ENCODE data around the gene AFF3. TPM values are rescaled to one million over a fixed set of nuclear protein-coding genes. Genes with fewer than 3 reads are reported as not detected.
"Not testable (repeated sequence)": the region's sequence is repeated elsewhere in the genome, so short reads cannot be mapped to it uniquely, and the experiment has no call there.

The AFF3 gene
- total RNA-seq, 2 experiments from 2014 or later, result 3.1 to 3.5 TPM

- peaks cover 3% of the 10 kb centered on the region for H3K36me3 Mint-ChIP-seq (ENCODE audit: low read depth)
- H3K27ac Mint-ChIP-seq, result no peak overlapping the region
- POLR2A ChIA-PET, result no interaction called here
Observed at GRCh38 chr2:100109986-100110613, 32.3 kb downstream of the AFF3 start.

GRCh38 chr2:100108648-100109020, 33.8 kb downstream of the AFF3 start:
- POLR2A ChIA-PET; H3K27ac Mint-ChIP-seq; H3K4me1 Mint-ChIP-seq (ENCODE audit: low read depth); H3K4me3 Mint-ChIP-seq; CTCF ChIA-PET; H3K36me3 Mint-ChIP-seq (ENCODE audit: low read depth); intact Hi-C loops (cut with micrococcal nuclease); H3K9me3 Mint-ChIP-seq; DNase-seq; ATAC-seq: not testable (repeated sequence)
- H3K27me3 Mint-ChIP-seq, result peaks cover 20% of the 10 kb centered on the region

More at GRCh38 chr2:100109986-100110613, 32.3 kb downstream of the AFF3 start:
- ATAC-seq (no peak), DNase-seq (no peak)
- H3K4me1 Mint-ChIP-seq (ENCODE audit: low read depth), result peaks cover 15% of the 10 kb centered on the region
- TF ChIP-seq CTCF (IDR thresholded peaks at IDR 0.05), result no peak
- CTCF ChIA-PET, result no interaction called here
- H3K4me3 Mint-ChIP-seq, result no peak overlapping the region
- intact Hi-C loops (cut with micrococcal nuclease), result no loop called here
- peaks cover 20% of the 10 kb centered on the region for H3K27me3 Mint-ChIP-seq
- no peaks in the 10 kb centered on the region for H3K9me3 Mint-ChIP-seq

GRCh38 chr2:100107906-100108647, 34.3 kb downstream of the AFF3 start:
- DNase-seq (no peak), ATAC-seq (no peak)
- peaks cover 3% of the 10 kb centered on the region for H3K36me3 Mint-ChIP-seq (ENCODE audit: low read depth)
- ChIA-PET CTCF (no interaction called here), POLR2A (no interaction called here)
- intact Hi-C loops (cut with micrococcal nuclease), result no loop called here
- TF ChIP-seq CTCF (IDR thresholded peaks at IDR 0.05), result no peak
- H3K27ac Mint-ChIP-seq, result no peak overlapping the region
- no peaks in the 10 kb centered on the region for H3K9me3 Mint-ChIP-seq
- peaks cover 21% of the 10 kb centered on the region for H3K27me3 Mint-ChIP-seq
- no peaks in the 10 kb centered on the region for H3K4me1 Mint-ChIP-seq (ENCODE audit: low read depth)
- H3K4me3 Mint-ChIP-seq, result no peak overlapping the region

GRCh38 chr2:100107440-100107839, 35.0 kb downstream of the AFF3 start:
- Mint-ChIP-seq H3K27me3 (peaks cover 21% of the 10 kb centered on the region), H3K9me3 (no peaks in the 10 kb centered on the region), H3K27ac (no peak overlapping the region), H3K4me1 (ENCODE audit: low read depth) (no peaks in the 10 kb centered on the region), H3K36me3 (ENCODE audit: low read depth) (peaks cover 3% of the 10 kb centered on the region), H3K4me3 (no peak overlapping the region)
- no peak for TF ChIP-seq CTCF (IDR thresholded peaks at IDR 0.05)
- ATAC-seq (no peak), DNase-seq (no peak)
- CTCF ChIA-PET, result interaction anchor here (1.3 kb wide), 1 partner anchor 289 kb away, joined by 4 read pairs; no protein-coding TSS in a partner anchor
- intact Hi-C loops (cut with micrococcal nuclease), result no loop called here
- POLR2A ChIA-PET, result no interaction called here

- ChIA-PET CTCF (interaction anchor here (1.3 kb wide), 1 partner anchor 288 kb away, joined by 4 read pairs; no protein-coding TSS in a partner anchor), POLR2A (interaction anchor here (0.9 kb wide), 1 partner anchor 12 kb away, joined by 3 read pairs; no protein-coding TSS in a partner anchor)
- intact Hi-C loops (cut with micrococcal nuclease), result no loop called here
- ATAC-seq (no peak), DNase-seq (no peak)
- Mint-ChIP-seq H3K9me3 (no peaks in the 10 kb centered on the region), H3K27me3 (peaks cover 21% of the 10 kb centered on the region), H3K4me3 (no peak overlapping the region), H3K36me3 (ENCODE audit: low read depth) (peaks cover 3% of the 10 kb centered on the region), H3K27ac (no peak overlapping the region), H3K4me1 (ENCODE audit: low read depth) (no peaks in the 10 kb centered on the region)
- TF ChIP-seq CTCF (IDR thresholded peaks at IDR 0.05), result no peak
Observed at GRCh38 chr2:100106460-100106859, 35.9 kb downstream of the AFF3 start.

Measured in activated CD8-positive, alpha-beta T cell treated with anti-CD3 and anti-CD28 coated beads for 36 hours (primary cell).